ENCODE results near the gene CBX1.
A peak's percentile ranks its signal among the peaks of the same experiment; 100 is the strongest.

CBX1 gene

GRCh38 chr17:48028736-48029135, 72.5 kb downstream of the CBX1 start:
- H3K27ac ChIP-seq (ENCODE audit: low read length), result no peak overlapping the region
- no peak overlapping the region for H3K4me3 ChIP-seq (ENCODE audit: low read length)
- H3K9me3 ChIP-seq (ENCODE audit: insufficient read depth, low read depth, low read length), result no peaks in the 10 kb centered on the region
- H3K36me3 ChIP-seq (ENCODE audit: insufficient read depth, low read depth, low read length), result no peaks in the 10 kb centered on the region
- H3K27me3 ChIP-seq (ENCODE audit: insufficient read depth, low read length), result peaks cover 36% of the 10 kb centered on the region
- H3K4me1 ChIP-seq (ENCODE audit: insufficient read depth, low read length), result peaks cover 10% of the 10 kb centered on the region
- H3K9ac ChIP-seq (ENCODE audit: low read depth, low read length), result no peak overlapping the region

GRCh38 chr17:48027322-48027981, 73.8 kb downstream of the CBX1 start:
- H3K27me3 ChIP-seq (ENCODE audit: insufficient read depth, low read length), result peaks cover 34% of the 10 kb centered on the region
- H3K9me3 ChIP-seq (ENCODE audit: insufficient read depth, low read depth, low read length), result no peaks in the 10 kb centered on the region
- no peaks in the 10 kb centered on the region for H3K36me3 ChIP-seq (ENCODE audit: insufficient read depth, low read depth, low read length)
- H3K9ac ChIP-seq (ENCODE audit: low read depth, low read length), result no peak overlapping the region
- peaks cover 14% of the 10 kb centered on the region for H3K4me1 ChIP-seq (ENCODE audit: insufficient read depth, low read length)
- no peak overlapping the region for H3K4me3 ChIP-seq (ENCODE audit: low read length)
- no peak overlapping the region for H3K27ac ChIP-seq (ENCODE audit: low read length)

GRCh38 chr17:48026502-48027321, 74.6 kb downstream of the CBX1 start:
- Histone ChIP-seq H3K4me1 (ENCODE audit: insufficient read depth, low read length) (peaks cover 14% of the 10 kb centered on the region), H3K36me3 (ENCODE audit: insufficient read depth, low read depth, low read length) (no peaks in the 10 kb centered on the region), H3K27me3 (ENCODE audit: insufficient read depth, low read length) (peaks cover 32% of the 10 kb centered on the region), H3K4me3 (ENCODE audit: low read length) (no peak overlapping the region), H3K27ac (ENCODE audit: low read length) (no peak overlapping the region), H3K9ac (ENCODE audit: low read depth, low read length) (no peak overlapping the region), H3K9me3 (ENCODE audit: insufficient read depth, low read depth, low read length) (no peaks in the 10 kb centered on the region)

GRCh38 chr17:48025904-48026501, 75.3 kb downstream of the CBX1 start:
- peaks cover 32% of the 10 kb centered on the region for H3K27me3 ChIP-seq (ENCODE audit: insufficient read depth, low read length)
- no peak overlapping the region for H3K27ac ChIP-seq (ENCODE audit: low read length)
- H3K9ac ChIP-seq (ENCODE audit: low read depth, low read length), result no peak overlapping the region
- H3K36me3 ChIP-seq (ENCODE audit: insufficient read depth, low read depth, low read length), result no peaks in the 10 kb centered on the region
- no peaks in the 10 kb centered on the region for H3K9me3 ChIP-seq (ENCODE audit: insufficient read depth, low read depth, low read length)
- H3K4me3 ChIP-seq (ENCODE audit: low read length), result peak overlapping the region; percentile 78; the same call in 1 of the 2 replicates
- peaks cover 14% of the 10 kb centered on the region for H3K4me1 ChIP-seq (ENCODE audit: insufficient read depth, low read length)

- Histone ChIP-seq H3K27me3 (ENCODE audit: insufficient read depth, low read length) (peaks cover 32% of the 10 kb centered on the region), H3K36me3 (ENCODE audit: insufficient read depth, low read depth, low read length) (no peaks in the 10 kb centered on the region), H3K9ac (ENCODE audit: low read depth, low read length) (peak overlapping the region; percentile 40; the same call in 1 of the 2 replicates), H3K27ac (ENCODE audit: low read length) (no peak overlapping the region), H3K4me1 (ENCODE audit: insufficient read depth, low read length) (peaks cover 14% of the 10 kb centered on the region), H3K4me3 (ENCODE audit: low read length) (peak overlapping the region; percentile 78), H3K9me3 (ENCODE audit: insufficient read depth, low read depth, low read length) (no peaks in the 10 kb centered on the region)
Measured at GRCh38 chr17:48025040-48025903, 76.0 kb downstream of the CBX1 start.

- Histone ChIP-seq H3K9ac (ENCODE audit: low read depth, low read length) (no peak overlapping the region), H3K4me1 (ENCODE audit: insufficient read depth, low read length) (peaks cover 14% of the 10 kb centered on the region), H3K9me3 (ENCODE audit: insufficient read depth, low read depth, low read length) (no peaks in the 10 kb centered on the region), H3K27ac (ENCODE audit: low read length) (no peak overlapping the region), H3K4me3 (ENCODE audit: low read length) (peak overlapping the region; percentile 70), H3K27me3 (ENCODE audit: insufficient read depth, low read length) (peaks cover 32% of the 10 kb centered on the region), H3K36me3 (ENCODE audit: insufficient read depth, low read depth, low read length) (no peaks in the 10 kb centered on the region)
Measured at GRCh38 chr17:48024149-48025039, 76.9 kb downstream of the CBX1 start.

- H3K4me3 ChIP-seq (ENCODE audit: low read length), result peak overlapping the region; percentile 70; the same call in 1 of the 2 replicates
- no peaks in the 10 kb centered on the region for H3K9me3 ChIP-seq (ENCODE audit: insufficient read depth, low read depth, low read length)
- peak overlapping the region; percentile 51; the same call in 1 of the 2 replicates for H3K9ac ChIP-seq (ENCODE audit: low read depth, low read length)
- peaks cover 32% of the 10 kb centered on the region for H3K27me3 ChIP-seq (ENCODE audit: insufficient read depth, low read length)
- H3K27ac ChIP-seq (ENCODE audit: low read length), result no peak overlapping the region
- H3K4me1 ChIP-seq (ENCODE audit: insufficient read depth, low read length), result peaks cover 14% of the 10 kb centered on the region
- no peaks in the 10 kb centered on the region for H3K36me3 ChIP-seq (ENCODE audit: insufficient read depth, low read depth, low read length)
Measured at GRCh38 chr17:48023400-48024148, 77.7 kb downstream of the CBX1 start.

- peak overlapping the region; percentile 70; the same call in 1 of the 2 replicates for H3K4me3 ChIP-seq (ENCODE audit: low read length)
- no peaks in the 10 kb centered on the region for H3K36me3 ChIP-seq (ENCODE audit: insufficient read depth, low read depth, low read length)
- no peaks in the 10 kb centered on the region for H3K9me3 ChIP-seq (ENCODE audit: insufficient read depth, low read depth, low read length)
- peaks cover 32% of the 10 kb centered on the region for H3K27me3 ChIP-seq (ENCODE audit: insufficient read depth, low read length)
- H3K9ac ChIP-seq (ENCODE audit: low read depth, low read length), result no peak overlapping the region
- H3K4me1 ChIP-seq (ENCODE audit: insufficient read depth, low read length), result peaks cover 14% of the 10 kb centered on the region
- H3K27ac ChIP-seq (ENCODE audit: low read length), result no peak overlapping the region
Measured at GRCh38 chr17:48022901-48023300, 78.4 kb downstream of the CBX1 start.

- H3K36me3 ChIP-seq (ENCODE audit: insufficient read depth, low read depth, low read length), result no peaks in the 10 kb centered on the region
- no peak overlapping the region for H3K9ac ChIP-seq (ENCODE audit: low read depth, low read length)
- H3K9me3 ChIP-seq (ENCODE audit: insufficient read depth, low read depth, low read length), result no peaks in the 10 kb centered on the region
- H3K27ac ChIP-seq (ENCODE audit: low read length), result no peak overlapping the region
- H3K4me1 ChIP-seq (ENCODE audit: insufficient read depth, low read length), result peaks cover 14% of the 10 kb centered on the region
- peaks cover 27% of the 10 kb centered on the region for H3K27me3 ChIP-seq (ENCODE audit: insufficient read depth, low read length)
- H3K4me3 ChIP-seq (ENCODE audit: low read length), result no peak overlapping the region
Measured at GRCh38 chr17:48021934-48022333, 79.3 kb downstream of the CBX1 start.

All from iPS-20b (cell line).